CD8-positive, alpha-beta memory T cell (primary cell): ENCODE measurements around the gene FSTL1. TPM values are rescaled to one million over a fixed set of nuclear protein-coding genes. Genes with fewer than 3 reads are reported as not detected.

ENCODE experiments used
- CTCF ChIA-PET: fragments of 350-600 bp; sonication (Branson Sonifier 250); formaldehyde crosslinking; loops from one replicate; lab custom pipeline; 2021; ENCODE audit warnings: antibody characterized with exemption; lab: Charles Lee
- POLR2A ChIA-PET: fragments of 350-600 bp; sonication (Branson Sonifier 250); formaldehyde crosslinking; loops from one replicate; lab custom pipeline; 2021; ENCODE audit warnings: antibody characterized with exemption; lab: Charles Lee
- DNase-seq, 5 donors: peaks; one replicate each; pipeline versions ENCODE4 v3.0.0 to v3.0.0-alpha.2; 2020 to 2022; ENCODE audit warnings: mixed read lengths in 1 of 5
- H3K27ac ChIP-seq: one replicate; pipeline ENCODE4 v1.7.0; 2013; ENCODE audit warnings: low read depth, mild to moderate bottlenecking, low read length, moderate library complexity
- H3K27me3 ChIP-seq: 2 replicates; pipeline ENCODE4 v1.7.0; 2013; ENCODE audit warnings: low read length, mild to moderate bottlenecking; ENCODE audit not compliant: insufficient read depth, poor library complexity, severe bottlenecking
- H3K36me3 ChIP-seq: 2 replicates; pipeline ENCODE4 v1.7.0; 2013; ENCODE audit warnings: mild to moderate bottlenecking, low read length, moderate library complexity; ENCODE audit not compliant: insufficient read depth
- H3K4me1 ChIP-seq: 2 replicates; pipeline ENCODE4 v1.7.0; 2013; ENCODE audit warnings: mild to moderate bottlenecking, low read length, moderate library complexity; ENCODE audit not compliant: insufficient read depth
- H3K4me3 ChIP-seq: 2 replicates; pipeline ENCODE4 v1.7.0; 2013; ENCODE audit warnings: mild to moderate bottlenecking, low read length
- H3K9me3 ChIP-seq: 2 replicates; pipeline ENCODE4 v1.7.0; 2013; ENCODE audit warnings: mild to moderate bottlenecking, low read length
- H3K27ac Mint-ChIP-seq, 8 donors: one replicate each; pipeline ENCODE4 v1.8.0; 2020 to 2021; ENCODE audit warnings: mixed read lengths in 8 of 8, mild to moderate bottlenecking in 6 of 8, inconsistent platforms in 3 of 8, moderate library complexity in 3 of 8
- H3K27me3 Mint-ChIP-seq, 2 donors: one replicate each; pipeline ENCODE4 v1.8.0; 2020 to 2021; ENCODE audit warnings: mixed read lengths in 2 of 2, mild to moderate bottlenecking in 1 of 2, moderate library complexity in 1 of 2
- H3K36me3 Mint-ChIP-seq, 3 donors: one replicate each; pipeline ENCODE4 v1.8.0; 2020 to 2021; ENCODE audit warnings: mixed read lengths in 3 of 3, inconsistent platforms in 1 of 3, mild to moderate bottlenecking in 1 of 3
- H3K4me1 Mint-ChIP-seq, 3 donors: one replicate each; pipeline ENCODE4 v1.8.0; 2020 to 2021; ENCODE audit warnings: mixed read lengths in 3 of 3, inconsistent platforms in 1 of 3, mild to moderate bottlenecking in 1 of 3
- H3K4me3 Mint-ChIP-seq, 7 donors: one replicate each; pipeline ENCODE4 v1.8.0; 2020 to 2021; ENCODE audit warnings: mixed read lengths in 7 of 7, mild to moderate bottlenecking in 6 of 7, moderate library complexity in 4 of 7, inconsistent platforms in 2 of 7
- H3K9me3 Mint-ChIP-seq, 5 donors: one replicate each; pipeline ENCODE4 v1.8.0; 2020 to 2022; ENCODE audit warnings: mixed read lengths in 5 of 5, mild to moderate bottlenecking in 3 of 5, moderate library complexity in 2 of 5, inconsistent platforms in 1 of 5
- polyA plus RNA-seq: library from polyadenylated mRNA; unstranded; fragments of 300-500 nt; fragmentation: Illumina TruSeq; gene quantifications from one replicate; pipeline ENCODE4 v1.2.3, GENCODE V29; 2021
- total RNA-seq, 2 experiments: library from RNA; stranded (reverse); gene quantifications; one replicate each; pipeline ENCODE4 v1.2.3, GENCODE V29; 2021

FSTL1 gene
- under 1 TPM; 0.09 to 0.53 TPM for total RNA-seq
- not detected for polyA plus RNA-seq

GRCh38 chr3:120450600-120451271 lies at the start of gene FSTL1:
Gene FSTL1, minus strand, starts transcription at chr3:120450992. Its CDS starts 246 bp downstream, at chr3:120450746.
- DNase-seq = no peak
- Mint-ChIP-seq H3K4me1 (peaks cover 10 to 18% (median 15%) of the 10 kb centered on the region in 3 donors), H3K9me3 (peaks cover 0 to 5% (median 0%) of the 10 kb centered on the region in 5 donors), H3K27me3 (peaks cover 25 to 71% of the 10 kb centered on the region in 2 donors), H3K36me3 (peaks cover 0 to 4% (median 0%) of the 10 kb centered on the region in 3 donors), H3K4me3 (peak within 1 kb of the TSS; percentile 59 to 85 (median 79)), H3K27ac (peak within 1 kb of the TSS in 2 of 8 donors; percentile 9 to 66)
- Histone ChIP-seq H3K36me3 (no peaks in the 10 kb centered on the region), H3K27me3 (peaks cover 7% of the 10 kb centered on the region), H3K9me3 (no peaks in the 10 kb centered on the region), H3K27ac (no peak within 1 kb of the TSS), H3K4me3 (no peak within 1 kb of the TSS), H3K4me1 (no peaks in the 10 kb centered on the region)
- ChIA-PET CTCF (no interaction called here), POLR2A (no interaction called here)

- peaks cover 10 to 11% of the 10 kb centered on the region in 2 donors for H3K27me3 Mint-ChIP-seq
These were observed 48.0 kb upstream of the FSTL1 start for GRCh38 chr3:120498556-120499346.

GRCh38 chr3:120497818-120498217 lies 47.0 kb upstream of the FSTL1 start:
- H3K27me3 ChIP-seq = no peaks in the 10 kb centered on the region
- no peaks in the 10 kb centered on the region for H3K4me1 ChIP-seq
- POLR2A ChIA-PET = no interaction called here
- Mint-ChIP-seq H3K27ac (no peak overlapping the region), H3K9me3 (peaks cover 7 to 16% (median 13%) of the 10 kb centered on the region in 5 donors), H3K36me3 (no peaks in the 10 kb centered on the region), H3K4me3 (no peak overlapping the region), H3K27me3 (peaks cover 13 to 19% of the 10 kb centered on the region in 2 donors), H3K4me1 (no peaks in the 10 kb centered on the region)
- CTCF ChIA-PET = no interaction called here
- H3K36me3 ChIP-seq = no peaks in the 10 kb centered on the region
- H3K27ac ChIP-seq = no peak overlapping the region
- no peaks in the 10 kb centered on the region for H3K9me3 ChIP-seq
- no peak overlapping the region for H3K4me3 ChIP-seq
- no peak for DNase-seq

More at GRCh38 chr3:120498556-120499346, 48.0 kb upstream of the FSTL1 start:
- Histone ChIP-seq H3K4me1 (no peaks in the 10 kb centered on the region), H3K9me3 (no peaks in the 10 kb centered on the region), H3K4me3 (no peak overlapping the region), H3K27ac (no peak overlapping the region), H3K27me3 (no peaks in the 10 kb centered on the region), H3K36me3 (no peaks in the 10 kb centered on the region)
- H3K4me3 Mint-ChIP-seq = no peak overlapping the region
- H3K4me1 Mint-ChIP-seq = no peaks in the 10 kb centered on the region
- CTCF ChIA-PET = no interaction called here
- H3K27ac Mint-ChIP-seq = no peak overlapping the region
- peaks cover 5 to 16% (median 7%) of the 10 kb centered on the region in 5 donors for H3K9me3 Mint-ChIP-seq
- POLR2A ChIA-PET = no interaction called here
- H3K36me3 Mint-ChIP-seq = no peaks in the 10 kb centered on the region
- no peak for DNase-seq

GRCh38 chr3:120497336-120497735 lies 46.5 kb upstream of the FSTL1 start:
- Mint-ChIP-seq H3K4me1 (no peaks in the 10 kb centered on the region), H3K36me3 (no peaks in the 10 kb centered on the region), H3K27ac (no peak overlapping the region), H3K27me3 (peaks cover 13 to 24% of the 10 kb centered on the region in 2 donors), H3K9me3 (peaks cover 7 to 16% (median 13%) of the 10 kb centered on the region in 5 donors), H3K4me3 (no peak overlapping the region)
- POLR2A ChIA-PET = no interaction called here
- CTCF ChIA-PET = no interaction called here
- no peaks in the 10 kb centered on the region for H3K4me1 ChIP-seq
- no peak for DNase-seq
- H3K4me3 ChIP-seq = no peak overlapping the region
- no peaks in the 10 kb centered on the region for H3K36me3 ChIP-seq
- H3K27me3 ChIP-seq = no peaks in the 10 kb centered on the region
- no peaks in the 10 kb centered on the region for H3K9me3 ChIP-seq
- no peak overlapping the region for H3K27ac ChIP-seq

GRCh38 chr3:120496278-120497002 lies 45.6 kb upstream of the FSTL1 start:
- POLR2A ChIA-PET = no interaction called here
- CTCF ChIA-PET = no interaction called here
- Mint-ChIP-seq H3K4me1 (no peaks in the 10 kb centered on the region), H3K27ac (peak overlapping the region in 1 of 8 donors; percentile 48), H3K4me3 (no peak overlapping the region), H3K36me3 (no peaks in the 10 kb centered on the region), H3K9me3 (peaks cover 7 to 16% (median 13%) of the 10 kb centered on the region in 5 donors), H3K27me3 (peaks cover 19 to 32% of the 10 kb centered on the region in 2 donors)
- DNase-seq = no peak
- Histone ChIP-seq H3K4me1 (no peaks in the 10 kb centered on the region), H3K36me3 (no peaks in the 10 kb centered on the region), H3K4me3 (no peak overlapping the region), H3K9me3 (no peaks in the 10 kb centered on the region), H3K27ac (no peak overlapping the region), H3K27me3 (no peaks in the 10 kb centered on the region)

- no peak overlapping the region for H3K27ac ChIP-seq
- no peaks in the 10 kb centered on the region for H3K36me3 Mint-ChIP-seq
- POLR2A ChIA-PET = no interaction called here
These were observed 45.0 kb upstream of the FSTL1 start for GRCh38 chr3:120495809-120496208.

GRCh38 chr3:120492103-120492502 lies 41.3 kb upstream of the FSTL1 start:
- DNase-seq = no peak
- no peaks in the 10 kb centered on the region for H3K36me3 ChIP-seq
- Mint-ChIP-seq H3K4me3 (no peak overlapping the region), H3K4me1 (no peaks in the 10 kb centered on the region), H3K27ac (no peak overlapping the region), H3K9me3 (peaks cover 7 to 18% (median 13%) of the 10 kb centered on the region in 5 donors), H3K27me3 (peaks cover 28 to 63% of the 10 kb centered on the region in 2 donors), H3K36me3 (peaks cover 0 to 4% (median 0%) of the 10 kb centered on the region in 3 donors)
- H3K4me3 ChIP-seq = no peak overlapping the region
- no peaks in the 10 kb centered on the region for H3K27me3 ChIP-seq
- no peaks in the 10 kb centered on the region for H3K9me3 ChIP-seq
- no peaks in the 10 kb centered on the region for H3K4me1 ChIP-seq
- CTCF ChIA-PET = no interaction called here
- H3K27ac ChIP-seq = no peak overlapping the region
- POLR2A ChIA-PET = no interaction called here

More at GRCh38 chr3:120495809-120496208, 45.0 kb upstream of the FSTL1 start:
- Mint-ChIP-seq H3K27me3 (peaks cover 23 to 35% of the 10 kb centered on the region in 2 donors), H3K4me1 (no peaks in the 10 kb centered on the region), H3K9me3 (peaks cover 7 to 18% (median 13%) of the 10 kb centered on the region in 5 donors), H3K27ac (no peak overlapping the region), H3K4me3 (no peak overlapping the region)
- H3K9me3 ChIP-seq = no peaks in the 10 kb centered on the region
- no peak overlapping the region for H3K4me3 ChIP-seq
- H3K27me3 ChIP-seq = no peaks in the 10 kb centered on the region
- no peak for DNase-seq
- no peaks in the 10 kb centered on the region for H3K36me3 ChIP-seq
- CTCF ChIA-PET = interaction anchor here (1.5 kb wide), 1 partner anchor 19 kb away, joined by 4 read pairs; no protein-coding TSS in a partner anchor
- no peaks in the 10 kb centered on the region for H3K4me1 ChIP-seq
